HG02642 (cell line): Measurements from ENCODE around the gene PIM1.
"Not testable (repeated sequence)": the region's sequence is repeated elsewhere in the genome, so short reads cannot be mapped to it uniquely, and the experiment has no call there.

ENCODE experiments used
- ATAC-seq: cut with Tn5 transposase; IDR thresholded peaks from one replicate; pipeline ENCODE4 v1.9.1; 2021; ENCODE audit warnings: mild to moderate bottlenecking; ENCODE audit not compliant: unreplicated experiment, poor library complexity

The PIM1 gene

DNA sequence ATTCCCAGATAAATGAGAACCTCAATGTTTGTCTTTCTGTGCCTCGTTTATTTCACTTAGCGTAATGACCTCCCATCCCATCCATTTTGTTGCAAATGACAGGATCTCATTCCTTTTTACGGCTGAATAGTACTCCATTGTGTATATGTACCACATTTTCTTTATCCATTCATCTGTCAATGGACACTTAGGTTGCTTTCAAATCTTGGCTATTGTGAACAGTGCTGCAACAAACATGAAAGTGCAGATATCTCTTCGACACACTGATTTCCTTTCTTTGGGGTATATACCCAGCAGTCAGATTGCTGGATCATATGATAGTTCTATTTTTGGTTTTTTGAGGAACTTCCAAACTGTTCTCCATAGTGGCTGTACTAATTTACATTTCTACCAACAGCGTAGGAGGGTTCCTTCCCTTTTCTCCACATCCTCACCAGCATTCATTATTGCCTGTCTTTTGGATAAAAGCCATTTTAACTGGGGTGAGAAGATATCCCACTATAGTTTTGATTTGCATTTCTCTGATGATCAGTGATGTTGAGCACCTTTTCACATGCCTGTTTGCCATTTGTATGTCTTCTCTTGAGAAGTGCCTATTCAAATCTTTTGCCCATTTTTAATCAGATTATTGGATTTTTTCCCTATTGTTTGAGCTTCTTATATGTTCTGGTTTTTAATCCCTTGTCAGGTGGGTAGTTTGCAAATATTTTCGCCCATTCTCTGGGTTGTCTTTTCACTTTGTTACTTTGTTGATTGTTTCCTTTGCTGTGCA lies 16.2 kb downstream of the PIM1 start:
- not testable (repeated sequence) for ATAC-seq

DNA sequence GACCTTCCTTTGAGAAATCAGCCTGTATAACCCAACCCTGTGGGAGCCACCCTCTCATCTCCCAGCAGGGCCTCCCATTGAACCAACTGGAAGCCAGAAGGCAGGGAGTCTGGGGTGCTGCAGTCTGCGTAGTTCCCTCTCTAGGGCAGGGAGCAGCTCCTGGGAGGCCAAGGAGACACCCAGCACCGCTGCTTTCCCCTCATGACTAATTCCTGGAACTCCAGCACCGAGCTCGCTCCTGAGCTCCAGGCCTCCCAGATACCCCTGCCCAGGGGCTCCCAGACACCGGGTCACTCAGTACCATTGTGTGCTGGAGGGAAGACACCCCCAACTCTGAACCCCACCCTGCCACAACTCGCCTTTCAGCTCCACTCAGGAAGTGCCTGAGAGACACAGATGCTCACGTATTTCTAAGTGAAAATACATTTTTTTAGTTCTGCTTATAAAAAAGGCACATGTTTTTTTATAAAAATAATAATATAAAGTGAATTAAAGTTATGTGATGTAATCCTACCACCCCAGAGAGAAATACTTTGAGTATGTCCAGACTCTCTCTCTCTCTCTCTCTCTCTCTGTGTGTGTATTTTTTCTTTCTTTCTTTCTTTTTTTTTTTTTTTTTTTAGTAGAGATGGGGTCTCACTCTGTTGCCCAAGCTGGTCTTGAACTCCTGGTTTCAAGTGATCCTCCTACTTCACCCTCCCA lies 17.5 kb downstream of the PIM1 start:
- ATAC-seq: no peak

DNA sequence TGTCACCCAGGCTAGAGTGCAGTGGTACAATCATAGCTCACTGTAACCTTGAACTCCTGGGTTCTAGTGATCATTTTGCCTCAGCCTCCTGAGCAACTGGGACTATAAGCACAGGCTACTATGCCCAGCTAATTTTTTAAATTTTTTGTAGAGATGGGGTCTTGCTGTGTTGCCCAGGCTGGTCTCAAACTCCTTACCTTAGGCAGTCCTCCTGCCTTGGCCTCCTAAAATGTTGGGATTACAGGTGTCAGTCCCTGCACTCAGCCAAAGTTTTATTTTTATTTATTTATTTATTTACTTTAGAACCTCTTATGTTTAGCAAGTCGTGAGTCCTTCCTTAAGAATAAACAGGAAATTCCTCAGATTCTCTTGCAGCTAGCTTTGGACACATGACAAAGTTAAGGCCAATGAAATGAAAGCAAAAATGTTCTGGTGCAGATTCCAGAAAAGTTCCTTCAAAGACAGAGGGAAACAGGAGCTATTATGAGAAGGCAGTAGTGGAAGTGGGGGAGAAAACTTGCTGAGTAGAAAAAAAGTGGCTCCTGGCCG lies 19.1 kb downstream of the PIM1 start:
- no peak for ATAC-seq

DNA sequence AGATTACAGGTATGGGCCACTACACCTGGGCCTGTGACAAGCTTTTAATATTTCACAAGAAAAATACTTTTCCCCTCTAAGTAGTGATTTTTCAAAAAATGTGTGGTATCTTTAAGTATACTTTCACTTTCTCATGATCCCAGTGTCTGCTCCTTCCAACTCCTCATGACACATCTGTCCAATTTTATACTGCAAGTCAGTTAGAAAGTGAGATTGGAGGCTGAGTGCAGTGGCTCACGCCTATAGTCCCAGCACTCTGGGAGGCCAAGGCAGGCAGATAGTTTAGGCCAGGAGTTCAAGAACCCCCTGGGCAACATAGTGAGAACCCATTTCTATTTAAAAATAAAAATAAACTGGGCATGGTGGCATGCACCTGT lies 20.2 kb downstream of the PIM1 start:
- no peak for ATAC-seq

DNA sequence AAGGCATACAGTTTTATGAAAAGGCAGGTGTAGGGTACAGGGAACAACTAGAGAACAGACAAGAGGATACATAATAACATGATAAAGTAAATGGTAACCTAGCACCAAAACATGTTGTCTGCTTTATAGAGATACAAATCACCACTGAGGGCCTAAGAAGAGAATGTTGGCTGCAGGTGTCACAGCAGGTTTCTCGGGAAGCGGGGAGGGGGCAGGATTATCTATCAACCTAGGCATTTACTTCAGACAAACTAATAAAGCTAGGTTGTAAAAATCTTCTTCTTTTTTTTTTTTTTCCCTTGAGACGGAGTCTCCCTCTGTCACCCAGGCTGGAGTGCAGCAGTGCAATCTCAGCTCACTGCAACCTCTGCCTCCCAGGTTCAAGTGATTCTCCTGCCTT lies 22.7 kb downstream of the PIM1 start:
- no peak for ATAC-seq

DNA sequence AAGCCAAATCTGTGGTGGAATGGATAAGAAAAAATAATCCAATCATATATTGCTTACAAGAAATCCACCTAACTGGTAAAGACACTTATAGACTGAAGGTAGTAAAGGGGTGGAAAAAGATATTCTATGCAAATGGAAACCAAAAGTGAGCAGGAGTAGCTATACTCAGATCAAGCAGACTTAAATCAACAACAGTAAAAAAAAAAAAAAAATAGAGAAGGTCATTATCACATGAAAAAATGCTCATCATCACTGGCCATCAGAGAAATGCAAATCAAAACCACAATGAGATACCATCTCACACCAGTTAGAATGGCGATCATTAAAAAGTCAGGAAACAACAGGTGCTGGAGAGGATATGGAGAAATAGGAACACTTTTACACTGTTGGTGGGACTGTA lies 24.9 kb downstream of the PIM1 start:
- not testable (repeated sequence) for ATAC-seq

DNA sequence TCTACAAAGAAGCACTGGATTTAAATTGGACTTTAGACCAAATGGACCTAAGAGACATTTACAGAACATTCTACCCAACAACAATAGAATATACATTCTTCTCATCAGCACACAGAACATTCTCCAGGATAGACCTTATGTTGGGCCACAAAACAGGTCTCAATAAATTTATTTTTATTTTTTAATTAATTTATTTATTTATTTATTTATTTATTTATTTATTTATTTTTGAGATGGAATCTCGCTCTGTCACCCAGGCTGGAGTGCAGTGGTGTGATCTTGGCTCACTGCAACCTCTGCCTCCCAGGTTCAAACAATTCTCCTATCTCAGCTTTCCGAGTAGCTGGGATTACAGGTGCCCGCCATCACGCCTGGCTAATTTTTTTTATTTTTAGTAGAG lies 26.5 kb downstream of the PIM1 start:
- ATAC-seq: not testable (repeated sequence)

DNA sequence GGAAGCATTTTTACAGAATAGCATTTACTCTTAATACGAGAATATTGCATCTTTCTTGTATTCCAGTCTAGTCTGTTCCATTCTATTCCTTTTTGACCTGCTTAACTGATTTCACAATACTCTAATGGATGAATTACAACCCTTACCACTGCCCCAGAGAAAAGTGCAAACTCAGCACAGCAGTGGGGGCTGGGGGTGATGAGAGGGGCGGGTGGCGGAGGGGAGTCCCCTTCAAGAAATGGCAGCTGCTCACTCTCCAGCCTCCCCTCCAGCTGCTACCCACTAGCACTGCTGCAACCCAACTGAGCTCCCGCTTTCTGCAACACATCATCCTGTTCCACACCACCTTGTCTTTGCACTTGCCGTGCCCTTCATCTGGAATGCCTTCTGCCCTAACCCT lies 30.1 kb downstream of the PIM1 start:
- ATAC-seq: no peak

DNA sequence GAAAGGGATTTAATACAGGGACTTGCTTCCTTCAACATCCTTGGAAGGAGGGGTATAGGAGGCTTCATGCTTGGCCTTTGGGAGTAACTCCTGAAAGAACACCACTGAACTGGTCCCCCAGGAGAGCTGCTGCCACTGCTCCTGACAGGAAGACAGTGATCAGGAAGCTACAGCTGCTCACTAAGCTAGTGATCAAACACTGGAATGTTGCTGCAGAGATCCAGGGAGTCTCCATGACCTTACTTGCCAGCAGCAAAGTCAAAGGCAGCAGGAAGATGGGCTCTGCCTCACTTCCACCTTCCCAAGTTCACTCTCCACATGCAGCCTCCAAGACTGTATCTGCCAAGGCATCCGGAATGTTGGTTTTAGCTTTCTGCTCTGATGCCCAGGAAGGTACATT lies 31.8 kb downstream of the PIM1 start:
- ATAC-seq: no peak

DNA sequence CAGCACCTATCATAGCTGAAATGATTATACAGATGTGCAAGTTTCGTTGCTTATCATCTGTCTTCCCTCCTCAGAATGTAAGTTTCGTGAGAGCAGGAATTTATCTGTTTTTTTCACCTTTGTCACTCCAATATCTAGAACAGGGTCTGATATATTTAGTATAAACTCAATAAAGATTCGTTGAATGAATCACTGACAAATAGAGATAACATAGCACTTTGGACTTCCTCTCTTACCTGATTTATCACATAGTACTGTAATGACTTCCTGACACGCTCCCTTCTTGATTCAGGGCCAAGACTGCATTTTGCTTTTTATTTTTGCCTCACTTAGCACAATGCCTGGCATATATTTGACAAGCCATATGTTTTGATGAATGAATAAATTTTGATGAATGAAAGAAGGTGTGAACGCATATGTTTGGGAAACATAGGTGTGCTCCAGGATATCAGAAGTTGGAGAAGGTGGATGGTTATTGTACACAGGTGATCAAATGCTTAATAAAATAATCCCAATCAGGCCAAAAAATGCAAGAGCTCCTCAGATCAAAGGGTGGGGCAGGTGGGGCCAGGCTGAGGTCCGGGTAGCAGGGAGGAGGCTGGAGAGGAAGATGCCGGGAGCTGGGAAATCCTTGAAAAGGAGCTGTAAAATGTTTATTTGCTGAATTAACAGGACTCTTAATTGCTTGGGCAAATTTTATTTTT lies 33.0 kb downstream of the PIM1 start:
- ATAC-seq: no peak

DNA sequence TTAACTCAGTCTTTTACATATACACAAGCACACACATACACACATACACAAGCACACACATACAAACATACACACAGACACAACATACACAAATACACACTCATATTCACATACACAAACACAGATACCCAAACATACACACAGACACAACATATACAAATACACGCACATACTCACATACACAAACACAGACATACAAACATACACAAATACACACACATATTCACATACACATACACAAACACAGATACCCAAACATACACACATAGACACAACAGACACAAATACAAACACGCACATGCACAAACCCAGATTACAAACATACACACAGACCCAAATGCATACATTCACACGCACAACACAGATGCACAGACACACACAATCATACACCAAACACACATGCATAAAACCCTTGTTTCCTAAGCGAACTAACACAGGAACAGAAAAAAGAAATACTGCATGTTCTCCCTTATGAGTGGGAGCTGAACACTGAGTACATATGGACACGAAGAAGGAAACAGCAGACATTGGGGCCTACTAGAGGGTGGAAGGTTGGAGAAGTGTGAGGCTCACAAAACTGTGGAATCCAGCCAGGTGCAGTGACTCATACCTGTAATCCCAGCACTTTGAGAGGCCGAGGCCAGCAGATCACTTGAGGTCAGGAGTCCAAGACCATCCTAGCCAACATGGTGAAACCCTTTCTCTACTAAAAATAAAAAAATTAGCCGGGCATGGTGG lies 34.2 kb downstream of the PIM1 start:
- no peak for ATAC-seq

DNA sequence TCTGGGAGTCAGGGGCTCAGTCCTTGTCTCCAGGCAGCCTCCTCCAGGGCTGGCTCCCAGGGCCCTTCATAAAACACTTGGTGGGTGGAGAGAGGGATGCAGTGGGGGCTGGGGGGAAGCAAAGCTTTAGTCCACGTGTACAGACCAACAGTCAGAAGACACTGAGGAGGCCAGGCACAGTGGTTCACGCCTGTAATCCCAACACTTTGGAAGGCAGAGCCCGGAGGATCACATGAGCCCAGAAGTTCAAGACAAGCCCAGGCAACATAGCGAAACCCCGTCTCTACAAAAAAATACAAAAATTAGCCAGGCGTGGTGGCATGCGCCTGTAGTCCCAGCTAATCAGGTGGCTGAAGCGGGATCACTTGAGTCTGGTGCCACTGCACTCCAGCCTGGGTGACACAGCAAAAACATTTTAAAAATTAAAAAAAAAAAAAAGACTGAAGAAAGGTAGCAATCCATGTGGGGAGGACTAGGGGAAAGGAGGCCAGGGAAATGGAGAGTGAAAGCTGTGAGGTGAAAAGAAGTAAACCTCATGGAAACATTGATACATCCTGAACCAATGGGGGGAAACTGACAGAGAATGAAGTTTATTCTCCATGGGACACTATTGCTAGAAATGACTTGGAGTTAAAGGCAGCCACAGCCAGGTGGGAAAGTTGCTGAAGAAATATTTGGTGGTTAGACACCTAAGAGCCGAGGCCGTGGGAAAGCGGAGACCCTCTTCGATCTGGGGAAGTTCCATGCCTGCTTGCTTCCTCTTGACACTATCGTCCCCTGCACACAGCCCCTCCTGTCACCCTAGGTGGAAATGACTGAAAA lies 35.4 kb downstream of the PIM1 start:
- no peak for ATAC-seq

DNA sequence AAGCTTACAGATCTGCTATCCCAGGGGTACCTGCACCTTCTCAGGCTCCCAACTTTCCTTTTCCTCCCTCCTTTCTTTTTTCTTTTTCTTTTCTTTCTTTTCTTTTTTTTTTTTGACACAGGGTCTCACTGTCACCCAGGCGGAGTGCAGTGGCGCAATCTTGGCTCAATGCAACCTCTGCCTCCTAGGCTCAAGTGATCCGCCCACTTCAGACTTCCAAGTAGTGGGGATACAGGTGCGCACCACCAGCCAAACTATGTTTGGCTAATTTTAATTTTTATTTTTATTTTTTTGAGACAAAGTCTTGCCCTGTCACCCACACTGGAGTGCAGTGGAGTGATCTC lies 36.0 kb downstream of the PIM1 start:
- ATAC-seq: no peak

DNA sequence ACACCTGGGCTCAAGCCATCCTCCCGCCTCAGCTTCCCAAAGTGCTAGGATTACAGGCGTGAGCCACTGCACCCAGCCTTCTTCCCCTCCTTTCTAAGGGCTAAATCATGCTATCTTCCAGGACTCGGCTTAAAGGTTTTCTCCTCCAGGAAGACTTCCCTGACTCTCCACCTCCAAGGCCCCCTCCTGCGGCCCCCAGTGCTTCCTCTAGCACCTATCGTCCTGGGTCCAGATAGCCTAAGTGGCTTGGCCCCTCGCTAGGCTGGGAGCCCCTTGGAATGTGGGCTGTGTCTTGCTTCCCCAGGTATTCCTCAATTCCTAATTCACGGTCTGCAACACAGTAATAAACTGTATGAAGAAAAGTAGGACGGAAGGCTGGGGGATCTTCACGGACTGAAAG lies 36.7 kb downstream of the PIM1 start:
- no peak for ATAC-seq

DNA sequence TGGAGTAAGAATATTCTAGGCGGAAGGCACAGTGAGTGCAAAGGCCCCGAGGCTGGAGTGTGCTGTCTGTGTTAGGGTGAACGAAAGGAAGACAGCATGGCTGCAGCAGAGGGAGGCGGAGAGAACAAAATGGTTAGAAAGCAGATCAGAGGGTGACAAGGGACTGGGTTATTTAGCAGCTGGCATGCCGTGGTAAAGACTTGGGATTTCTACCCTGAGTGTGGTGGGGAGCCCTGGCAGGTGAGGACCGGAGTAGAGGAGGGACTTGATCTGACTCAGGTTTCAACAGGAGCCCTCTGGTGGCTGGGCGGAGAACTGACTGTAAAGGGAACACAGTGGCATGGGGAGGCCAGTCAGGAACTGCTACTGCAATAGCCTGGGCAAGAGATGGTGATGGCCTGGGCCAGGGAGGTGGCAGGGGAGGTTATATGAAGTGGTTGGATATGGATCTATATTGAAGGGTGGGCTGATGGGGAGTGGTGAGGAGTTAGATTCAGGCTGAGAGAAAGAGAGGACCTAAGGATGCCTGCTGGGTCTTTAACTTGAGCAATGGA lies 38.0 kb downstream of the PIM1 start:
- peak; percentile 65 for ATAC-seq

DNA sequence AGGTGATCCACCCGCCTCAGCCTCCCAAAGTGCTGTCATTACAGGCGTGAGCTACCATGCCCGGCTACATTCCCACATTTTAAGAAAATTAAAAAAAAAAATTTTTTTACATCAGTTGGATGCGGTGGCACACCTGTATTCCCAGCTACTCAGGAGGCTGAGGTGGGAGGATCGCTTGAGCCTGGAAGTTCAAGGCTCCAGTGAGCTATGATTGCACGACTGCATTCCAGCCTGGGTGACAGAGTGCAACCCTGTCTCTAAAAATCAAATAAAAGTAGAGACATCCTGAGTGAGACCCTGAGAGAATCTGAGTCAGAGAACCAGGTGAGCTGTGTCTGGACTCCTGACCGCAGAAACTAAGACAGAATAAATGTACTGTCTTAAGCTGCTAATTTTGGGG lies 38.8 kb downstream of the PIM1 start:
- ATAC-seq: no peak

DNA sequence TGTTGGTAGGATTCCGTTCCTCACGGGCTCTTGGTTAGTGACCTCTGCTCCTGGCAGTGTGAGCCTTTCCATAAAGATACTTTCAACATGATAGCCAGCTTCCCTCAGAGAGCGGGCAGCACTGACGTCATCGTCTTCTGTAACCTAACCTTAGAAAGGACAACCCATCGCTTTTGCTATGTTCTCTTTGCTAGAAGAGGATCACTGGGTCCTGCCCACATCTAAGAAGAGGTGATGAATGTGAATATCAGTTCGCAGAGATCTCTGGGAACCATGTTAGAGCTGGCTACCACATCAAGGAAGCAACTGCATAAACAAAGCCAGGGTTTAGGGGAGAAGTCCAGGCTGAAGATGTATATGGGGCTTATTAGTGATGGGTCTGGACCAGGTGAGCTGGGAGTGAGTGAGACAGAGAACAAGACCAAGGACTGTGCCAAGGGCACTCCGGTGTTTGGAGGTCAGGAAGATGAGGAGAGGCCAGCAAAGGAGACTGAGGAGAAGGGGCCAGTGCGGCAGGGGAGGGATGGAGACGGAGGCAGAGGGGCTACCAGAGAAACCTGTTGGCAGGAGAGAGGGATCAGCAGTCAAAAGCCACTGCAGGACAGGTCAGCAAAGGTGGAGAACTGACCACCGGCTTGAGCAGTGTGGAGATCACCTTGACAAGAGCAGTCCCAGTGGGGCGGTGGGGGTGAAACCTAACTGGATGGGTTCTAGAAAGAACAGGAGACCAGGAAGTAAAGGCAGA lies 39.7 kb downstream of the PIM1 start:
- no peak for ATAC-seq

DNA sequence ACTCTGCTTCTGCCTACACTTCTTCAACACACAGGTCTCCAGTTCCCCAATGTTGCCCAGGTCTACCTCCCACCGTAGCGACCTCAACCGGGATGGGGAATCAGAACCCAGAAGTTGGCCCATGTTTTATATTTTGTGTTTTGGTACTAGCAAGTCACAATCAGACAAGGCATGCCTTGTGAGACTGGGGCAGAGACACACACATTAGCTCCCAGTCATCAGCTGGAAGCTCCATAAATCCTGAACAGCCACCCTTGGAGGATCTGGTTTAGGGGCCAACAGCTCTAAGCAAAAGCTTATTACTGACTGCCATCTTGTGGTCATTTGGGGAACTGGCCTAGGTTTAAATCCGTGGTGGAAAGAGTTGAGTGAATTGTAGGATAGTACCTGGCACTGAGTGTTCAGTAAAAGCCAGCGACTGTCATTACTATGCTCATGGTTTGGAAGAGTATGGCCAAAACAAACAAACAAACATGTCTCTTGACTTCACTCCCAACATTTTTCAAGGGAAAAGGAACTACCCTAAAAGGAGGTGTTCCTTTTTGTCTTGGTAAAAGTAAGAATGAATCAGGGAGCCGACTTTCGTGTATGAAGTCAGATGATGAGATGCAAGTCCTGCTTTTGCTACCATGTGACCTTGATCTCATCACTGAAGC lies 40.5 kb downstream of the PIM1 start:
- ATAC-seq: no peak
